VCaP (cell line): ENCODE data around the gene CPEB3.

Experiments
- H3K27ac ChIP-seq: fragments of 450-650 bp; 2 replicates; pipeline ENCODE4 v1.5.1; 2017
- TF ChIP-seq, protein P1 (sequence below): fragments of 450-650 bp; conservative IDR thresholded peaks from 2 replicates; pipeline ENCODE4 v1.5.1; 2017; ENCODE audit warnings: mild to moderate bottlenecking, moderate library complexity

CPEB3 gene

DNA sequence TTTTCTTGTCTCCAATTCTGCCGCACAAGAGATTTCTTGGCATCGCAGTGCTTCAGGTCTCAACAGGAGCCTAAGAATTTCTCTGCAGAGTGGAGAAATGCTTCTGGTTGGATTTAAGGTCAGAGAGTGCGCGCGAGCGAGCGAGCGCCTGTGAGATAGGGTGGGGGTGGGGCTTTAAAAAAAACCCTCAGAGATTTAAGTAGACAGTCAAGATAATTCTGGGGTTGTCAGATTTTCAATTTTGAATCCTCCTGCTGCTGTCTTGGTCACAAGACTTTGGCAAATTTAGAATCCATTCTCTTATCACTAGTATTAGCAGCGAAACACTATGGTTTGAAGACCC is 49.7 kb downstream of the CPEB3 start:
- TF ChIP-seq, protein P1, sequence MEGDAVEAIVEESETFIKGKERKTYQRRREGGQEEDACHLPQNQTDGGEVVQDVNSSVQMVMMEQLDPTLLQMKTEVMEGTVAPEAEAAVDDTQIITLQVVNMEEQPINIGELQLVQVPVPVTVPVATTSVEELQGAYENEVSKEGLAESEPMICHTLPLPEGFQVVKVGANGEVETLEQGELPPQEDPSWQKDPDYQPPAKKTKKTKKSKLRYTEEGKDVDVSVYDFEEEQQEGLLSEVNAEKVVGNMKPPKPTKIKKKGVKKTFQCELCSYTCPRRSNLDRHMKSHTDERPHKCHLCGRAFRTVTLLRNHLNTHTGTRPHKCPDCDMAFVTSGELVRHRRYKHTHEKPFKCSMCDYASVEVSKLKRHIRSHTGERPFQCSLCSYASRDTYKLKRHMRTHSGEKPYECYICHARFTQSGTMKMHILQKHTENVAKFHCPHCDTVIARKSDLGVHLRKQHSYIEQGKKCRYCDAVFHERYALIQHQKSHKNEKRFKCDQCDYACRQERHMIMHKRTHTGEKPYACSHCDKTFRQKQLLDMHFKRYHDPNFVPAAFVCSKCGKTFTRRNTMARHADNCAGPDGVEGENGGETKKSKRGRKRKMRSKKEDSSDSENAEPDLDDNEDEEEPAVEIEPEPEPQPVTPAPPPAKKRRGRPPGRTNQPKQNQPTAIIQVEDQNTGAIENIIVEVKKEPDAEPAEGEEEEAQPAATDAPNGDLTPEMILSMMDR = no peak
- peak overlapping the region; percentile 92 for H3K27ac ChIP-seq

DNA sequence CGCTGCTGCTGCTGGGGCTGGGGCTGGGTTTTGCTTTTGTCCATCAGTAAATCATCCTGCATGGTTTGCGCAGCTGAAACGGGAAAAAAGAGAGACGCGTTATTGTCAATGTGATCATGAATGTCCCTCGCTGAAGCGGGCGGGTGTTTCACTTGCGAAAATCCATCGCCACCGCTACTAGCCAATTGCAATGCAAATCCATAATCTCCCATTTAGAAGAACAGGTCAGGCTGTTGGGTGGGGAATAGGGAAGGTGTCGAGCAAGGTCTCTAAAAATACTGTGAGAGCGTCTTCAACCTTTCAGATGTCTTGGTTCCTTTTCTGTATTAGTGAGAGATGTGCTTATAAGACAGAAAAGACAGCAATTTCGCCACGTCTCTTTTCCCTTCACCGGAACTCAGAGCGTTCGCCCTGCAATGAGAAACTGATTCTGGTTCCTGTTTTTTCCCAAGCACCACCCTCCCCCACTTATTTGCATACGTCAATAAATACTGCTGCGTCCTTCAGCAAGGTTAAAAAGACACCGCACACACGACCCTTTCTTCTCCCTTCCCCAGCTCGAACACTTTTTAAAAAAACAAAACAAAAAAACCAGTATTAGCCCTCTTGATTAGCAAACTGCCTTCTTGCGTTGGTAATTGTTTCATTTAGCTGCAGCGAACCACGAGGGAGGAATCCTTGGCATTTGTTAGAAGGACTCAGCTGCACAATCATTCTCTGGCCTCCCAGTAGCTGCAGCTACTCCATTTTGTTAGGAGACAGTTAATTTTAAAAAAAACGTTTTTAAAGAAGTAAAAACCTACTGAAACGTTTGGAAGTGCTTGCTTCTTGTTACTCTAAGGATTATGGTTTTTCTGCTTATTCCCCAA is 50.4 kb downstream of the CPEB3 start:
- TF ChIP-seq, protein P1 = no peak
- H3K27ac ChIP-seq = peak overlapping the region; percentile 92

DNA sequence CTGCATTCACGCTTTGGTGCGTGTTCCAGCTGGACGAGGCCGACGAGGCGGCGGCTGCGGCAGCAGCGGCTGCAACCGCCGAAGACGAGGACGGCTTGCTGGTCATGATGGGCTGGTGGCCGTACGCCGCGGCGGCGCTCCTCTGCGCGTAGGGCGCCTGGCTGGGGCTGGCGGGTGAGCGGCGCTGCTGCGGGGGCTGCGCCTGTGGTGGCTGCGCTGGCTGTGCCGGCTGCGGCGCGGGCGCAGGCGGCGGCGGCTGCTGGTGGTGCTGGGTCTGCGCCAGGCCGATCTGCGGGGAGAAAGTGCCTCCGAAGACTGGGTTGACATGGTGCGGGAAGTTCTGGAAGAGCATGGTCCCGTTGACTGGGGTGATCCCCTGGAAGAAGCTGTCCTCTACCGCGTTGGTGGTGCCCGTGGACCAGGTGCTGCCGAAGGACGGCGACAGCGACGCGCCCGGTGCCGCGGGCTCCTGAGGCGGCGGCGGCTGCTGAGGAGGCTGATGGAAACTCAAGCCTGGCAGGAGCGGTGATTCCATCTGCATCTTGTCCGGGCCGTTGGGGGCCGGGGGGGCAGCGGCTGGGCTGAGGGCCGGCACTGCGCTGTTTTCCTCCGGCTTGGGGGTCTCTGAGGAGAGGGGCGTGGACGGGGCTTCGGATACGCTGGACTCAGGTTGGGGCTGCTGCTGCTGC is 51.1 kb downstream of the CPEB3 start:
- TF ChIP-seq, protein P1 = no peak

DNA sequence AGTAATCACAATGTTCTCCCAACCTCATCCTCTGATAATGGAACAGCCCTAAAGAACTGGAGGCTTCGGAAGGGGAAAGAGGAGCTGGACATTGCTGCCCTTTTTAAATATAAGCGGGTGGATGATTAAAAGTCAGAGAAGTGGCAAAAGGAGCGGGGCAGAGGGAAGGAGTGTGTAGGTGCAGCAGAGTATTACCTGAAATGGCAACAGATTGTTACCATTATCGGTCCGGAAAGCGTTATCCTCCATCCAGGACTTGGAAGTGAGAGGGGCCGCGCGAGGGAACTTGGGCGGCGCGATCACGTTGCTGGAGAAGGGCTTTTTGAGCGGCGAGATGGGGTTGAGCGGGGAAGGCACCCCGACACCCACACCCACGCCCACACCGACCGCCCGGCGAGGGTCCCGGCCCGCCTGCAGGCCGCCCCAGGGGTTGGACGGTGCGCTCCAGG is 51.7 kb downstream of the CPEB3 start:
- H3K27ac ChIP-seq = peak overlapping the region; percentile 92
- TF ChIP-seq, protein P1 = no peak

More for the DNA sequence above, 51.1 kb downstream of the CPEB3 start:
- H3K27ac ChIP-seq = peak overlapping the region; percentile 92

DNA sequence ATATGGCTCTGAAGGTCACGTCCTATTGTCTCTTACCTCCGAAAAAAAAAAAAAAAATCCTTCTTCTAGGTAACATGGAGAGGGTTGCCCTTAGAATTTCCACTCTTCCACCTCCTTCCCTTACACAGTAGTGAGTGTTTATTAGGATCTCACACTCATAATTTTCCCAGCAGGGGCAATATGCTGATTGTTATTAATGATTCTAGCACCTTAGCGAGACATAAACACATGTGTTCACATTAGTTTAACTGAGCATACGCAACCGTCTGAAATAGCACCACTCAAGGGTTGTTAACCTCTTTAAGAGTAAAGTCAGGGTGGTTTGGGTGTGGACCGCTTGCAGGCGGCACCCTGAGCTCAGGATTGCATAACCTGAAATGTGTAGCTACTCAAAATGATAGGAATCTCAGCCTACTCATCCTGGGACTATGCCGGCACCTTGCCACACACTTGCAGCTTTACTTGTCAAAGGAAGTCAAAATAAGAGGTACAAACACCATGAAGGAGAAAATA is 52.2 kb downstream of the CPEB3 start:
- peak overlapping the region; percentile 92 for H3K27ac ChIP-seq
- TF ChIP-seq, protein P1 = no peak

DNA sequence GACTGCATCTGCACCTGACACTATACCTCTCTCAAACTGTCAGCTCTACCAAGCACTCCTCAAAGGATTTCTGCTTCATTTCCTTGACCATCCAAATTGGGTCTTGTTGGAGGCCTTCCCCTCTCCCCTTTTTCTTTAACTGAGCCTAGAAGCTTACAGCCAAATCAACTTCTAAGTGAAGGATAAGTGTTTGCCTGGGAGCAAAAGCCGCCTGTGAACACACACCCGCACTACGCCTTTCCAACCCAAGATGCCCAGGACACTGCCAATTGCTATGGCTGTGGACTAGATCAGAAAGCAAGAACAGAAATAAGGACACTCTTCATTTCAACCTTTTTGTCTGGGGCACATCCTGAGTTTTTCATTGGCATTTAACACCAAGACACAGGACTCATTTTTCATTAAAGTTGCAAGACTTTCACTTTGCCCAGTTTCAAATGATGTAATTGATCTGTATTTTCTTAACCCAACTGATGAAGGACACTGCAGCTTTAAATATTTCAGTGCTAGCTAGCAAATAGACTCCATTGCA is 52.8 kb downstream of the CPEB3 start:
- H3K27ac ChIP-seq = peak overlapping the region; percentile 92; the same call in 1 of the 2 replicates
- TF ChIP-seq, protein P1 = no peak

DNA sequence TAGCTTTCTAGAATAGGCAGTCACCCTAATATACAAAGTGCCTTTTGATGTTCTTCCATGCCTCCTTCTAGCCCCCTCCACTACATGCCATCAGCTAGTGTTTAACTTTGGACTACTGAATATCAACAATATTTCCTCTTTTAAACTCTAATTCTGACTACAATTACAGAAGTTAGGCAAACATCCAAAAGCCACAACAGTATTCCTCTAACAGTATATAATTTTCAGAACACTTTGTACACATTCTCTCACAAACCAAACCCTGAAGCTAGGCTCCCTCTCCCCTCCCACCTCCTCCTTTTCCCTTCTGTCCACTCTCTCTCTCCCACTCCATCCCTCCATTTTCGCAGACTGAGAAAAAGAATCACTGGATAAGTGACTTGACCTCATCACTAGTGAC is 59.7 kb downstream of the CPEB3 start:
- TF ChIP-seq, protein P1 = no peak
- no peak overlapping the region for H3K27ac ChIP-seq
